A172 (cell line): ENCODE measurements around the gene OR2H1. TPM values are rescaled to one million over a fixed set of nuclear protein-coding genes. Genes with fewer than 3 reads are reported as not detected.

ENCODE experiments used
- DNase-seq: peaks from one replicate; pipeline ENCODE4 v3.0.0-alpha.2; 2015; ENCODE audit warnings: low spot score
- total RNA-seq: library from RNA; depleted of rRNA; stranded (reverse); fragments of >200 nt; shearing (Covaris generic); gene quantifications from 2 replicates; pipeline ENCODE4 v1.2.3, GENCODE V29; 2014; rRNA removed

The OR2H1 gene
- total RNA-seq, 1 experiment from 2014 or later: not detected

- DNase-seq: no peak
These were observed 52.8 kb downstream of the OR2H1 start for GRCh38 chr6:29509711-29510110.

- DNase-seq: peak; percentile 7
These were observed 53.2 kb downstream of the OR2H1 start for GRCh38 chr6:29510202-29510601.

GRCh38 chr6:29510746-29511300 is 53.9 kb downstream of the OR2H1 start:
- DNase-seq: no peak

Other genes starting within 250 kb of the OR2H1 start
- not detected in 2 replicates for gene OR14J1, start 155.5 kb upstream of the OR2H1 start, total RNA-seq
- gene OR5V1, start 88.3 kb upstream of the OR2H1 start, total RNA-seq: not detected in 2 replicates
- gene OR12D3, start 81.9 kb upstream of the OR2H1 start, total RNA-seq: not detected in 2 replicates
- gene OR12D2, start 61.5 kb upstream of the OR2H1 start, total RNA-seq: not detected in 2 replicates
- not detected in 2 replicates for gene OR12D1, start 42.2 kb upstream of the OR2H1 start, total RNA-seq
- not detected in 2 replicates for gene OR10C1, start 17.8 kb upstream of the OR2H1 start, total RNA-seq
- not detected in 2 replicates for gene OR11A1, start 84 bp upstream of the OR2H1 start, total RNA-seq
- not detected in 2 replicates for gene MAS1L, start 30.8 kb downstream of the OR2H1 start, total RNA-seq
- gene UBD, start 102.6 kb downstream of the OR2H1 start, total RNA-seq: not detected in 2 replicates
- gene OR2H2, start 128.0 kb downstream of the OR2H1 start, total RNA-seq: not detected in 2 replicates
- 1.3 and 4.4 TPM in 2 replicates for gene GABBR1, start 176.0 kb downstream of the OR2H1 start, total RNA-seq
- gene MOG, start 199.9 kb downstream of the OR2H1 start, total RNA-seq: not detected in 2 replicates
- not detected in 2 replicates for gene ZFP57, start 224.0 kb downstream of the OR2H1 start, total RNA-seq